Caco-2 (cell line): ENCODE results near the gene PDZD2. TPM values are rescaled to one million over a fixed set of nuclear protein-coding genes. Genes with fewer than 3 reads are reported as not detected.

Source experiments
- BruUV-seq: library from RNA; stranded (reverse); fragments of 400-500 nt; replicated peaks from 2 replicates; lab custom pipeline; 2021; lab: Mats Ljungman, UMichigan
- CTCF ChIA-PET: fragments of 300-600 bp; sonication (Branson Sonifier 250); formaldehyde crosslinking; loops from one replicate; lab custom pipeline; 2022; ENCODE audit warnings: antibody characterized with exemption; lab: Charles Lee
- POLR2A ChIA-PET: fragments of 300-600 bp; sonication (Branson Sonifier 250); formaldehyde crosslinking; loops from one replicate; lab custom pipeline; 2022; ENCODE audit warnings: antibody characterized with exemption; lab: Charles Lee
- DNase-seq, 2 experiments: peaks; one replicate each; pipeline versions ENCODE4 v3.0.0 to v3.0.0-alpha.2; 2020 to 2022
- H3K27me3 ChIP-seq: replicated peaks from 2 replicates; pipeline ENCODE4 v1.6.0; 2011; ENCODE audit warnings: low read length; ENCODE audit not compliant: control insufficient read depth, insufficient read depth
- H3K36me3 ChIP-seq: 2 replicates; pipeline ENCODE4 v1.5.1; 2011; ENCODE audit warnings: low read length; ENCODE audit not compliant: control insufficient read depth, insufficient read depth
- H3K4me1 ChIP-seq: fragments of 250-450 bp; sonication (Bioruptor Pico); 2 replicates; pipeline ENCODE4 v1.5.1; 2020; ENCODE audit warnings: mild to moderate bottlenecking
- H3K4me3 ChIP-seq: 2 replicates; pipeline ENCODE4 v1.5.1; 2011; ENCODE audit warnings: low read depth, mild to moderate bottlenecking, control low read depth, low read length
- H3K9me3 ChIP-seq: fragments of 250-450 bp; sonication (Bioruptor Pico); 2 replicates; pipeline ENCODE4 v1.5.1; 2020; ENCODE audit warnings: mild to moderate bottlenecking, moderate library complexity
- H3K27ac Mint-ChIP-seq: one replicate; pipeline ENCODE4 v1.8.0; 2022; ENCODE audit warnings: mixed read lengths; ENCODE audit not compliant: unreplicated experiment
- H3K27me3 Mint-ChIP-seq: one replicate; pipeline ENCODE4 v1.8.0; 2022; ENCODE audit warnings: mixed read lengths; ENCODE audit not compliant: insufficient read depth, unreplicated experiment
- H3K36me3 Mint-ChIP-seq: one replicate; pipeline ENCODE4 v1.8.0; 2022; ENCODE audit warnings: mild to moderate bottlenecking, mixed read lengths; ENCODE audit not compliant: insufficient read depth, unreplicated experiment
- H3K4me1 Mint-ChIP-seq: one replicate; pipeline ENCODE4 v1.8.0; 2022; ENCODE audit warnings: low read depth, mixed read lengths; ENCODE audit not compliant: unreplicated experiment
- H3K4me3 Mint-ChIP-seq: one replicate; pipeline ENCODE4 v1.8.0; 2022; ENCODE audit warnings: mild to moderate bottlenecking, moderate library complexity, mixed read lengths; ENCODE audit not compliant: unreplicated experiment
- H3K9me3 Mint-ChIP-seq: one replicate; pipeline ENCODE4 v1.8.0; 2022; ENCODE audit warnings: mixed read lengths; ENCODE audit not compliant: unreplicated experiment
- CTCF ChIP-seq, 2 experiments: fragments of 200-600 bp in 1 of 2; IDR thresholded peaks; 1 replicate in 1 of 2; 2 replicates in 1 of 2; pipeline versions ENCODE4 v1.5.1 to v1.8.0; 2011 to 2022; ENCODE audit warnings: antibody characterized with exemption in 1 of 2, control low read depth in 1 of 2, inconsistent platforms in 1 of 2, low read depth in 1 of 2, low read length in 1 of 2, mild to moderate bottlenecking in 1 of 2, moderate library complexity in 1 of 2; ENCODE audit not compliant: insufficient read depth in 1 of 2, severe bottlenecking in 1 of 2, unreplicated experiment in 1 of 2
- intact Hi-C: fragments of 100-400 bp; cut with micrococcal nuclease; formaldehyde crosslinking; loops from one replicate; pipeline ENCODE4 v1.10.0; 2022; ENCODE audit not compliant: unreplicated experiment
- total RNA-seq: library from RNA; stranded (reverse); gene quantifications from 2 replicates; pipeline ENCODE4 v1.2.3, GENCODE V29; 2022

Gene PDZD2
- total RNA-seq, 1 experiment from 2014 or later: 0.16 TPM

- no peak for DNase-seq
- Histone ChIP-seq H3K4me3 (no peak overlapping the region), H3K36me3 (no peaks in the 10 kb centered on the region), H3K27me3 (no peaks in the 10 kb centered on the region), H3K9me3 (no peaks in the 10 kb centered on the region), H3K4me1 (no peaks in the 10 kb centered on the region)
- no peak for TF ChIP-seq CTCF (IDR thresholded peaks at IDR 0.05; ENCODE audit: insufficient read depth in 1 of 2, low read depth in 1 of 2, low read length in 1 of 2, severe bottlenecking in 1 of 2, unreplicated experiment in 1 of 2)
- H3K9me3 Mint-ChIP-seq: peaks cover 10% of the 10 kb centered on the region
- H3K4me1 Mint-ChIP-seq: no peaks in the 10 kb centered on the region
- no peaks in the 10 kb centered on the region for H3K27me3 Mint-ChIP-seq
- no peak overlapping the region for H3K4me3 Mint-ChIP-seq
- ChIA-PET CTCF (no interaction called here), POLR2A (no interaction called here)
- intact Hi-C loops: no loop called here
- BruUV-seq: no TSS peak
- H3K27ac Mint-ChIP-seq: no peak overlapping the region
- no peaks in the 10 kb centered on the region for H3K36me3 Mint-ChIP-seq
Observed at GRCh38 chr5:31692561-31693221, 53.8 kb downstream of the PDZD2 start.

- H3K9me3 Mint-ChIP-seq: no peaks in the 10 kb centered on the region
- no TSS peak for BruUV-seq
- Histone ChIP-seq H3K27me3 (no peaks in the 10 kb centered on the region), H3K36me3 (no peaks in the 10 kb centered on the region), H3K9me3 (no peaks in the 10 kb centered on the region), H3K4me1 (no peaks in the 10 kb centered on the region), H3K4me3 (no peak overlapping the region)
- no peak for TF ChIP-seq CTCF (IDR thresholded peaks at IDR 0.05; ENCODE audit: insufficient read depth in 1 of 2, low read depth in 1 of 2, low read length in 1 of 2, severe bottlenecking in 1 of 2, unreplicated experiment in 1 of 2)
- H3K27ac Mint-ChIP-seq: no peak overlapping the region
- H3K27me3 Mint-ChIP-seq: peaks cover 10% of the 10 kb centered on the region
- no peaks in the 10 kb centered on the region for H3K36me3 Mint-ChIP-seq
- ChIA-PET CTCF (no interaction called here), POLR2A (no interaction called here)
- no peak for DNase-seq
- intact Hi-C loops: no loop called here
- H3K4me3 Mint-ChIP-seq: no peak overlapping the region
- H3K4me1 Mint-ChIP-seq: no peaks in the 10 kb centered on the region
Observed at GRCh38 chr5:31698673-31699072, 59.7 kb downstream of the PDZD2 start.

- CTCF ChIA-PET: no interaction called here
Observed at GRCh38 chr5:31701642-31702299, 62.8 kb downstream of the PDZD2 start.

More at GRCh38 chr5:31701642-31702299, 62.8 kb downstream of the PDZD2 start:
- Mint-ChIP-seq H3K27me3 (peaks cover 16% of the 10 kb centered on the region), H3K36me3 (no peaks in the 10 kb centered on the region), H3K4me1 (no peaks in the 10 kb centered on the region), H3K4me3 (no peak overlapping the region), H3K9me3 (no peaks in the 10 kb centered on the region), H3K27ac (no peak overlapping the region)
- DNase-seq: no peak
- Histone ChIP-seq H3K36me3 (no peaks in the 10 kb centered on the region), H3K9me3 (no peaks in the 10 kb centered on the region), H3K4me3 (no peak overlapping the region), H3K27me3 (no peaks in the 10 kb centered on the region), H3K4me1 (no peaks in the 10 kb centered on the region)
- BruUV-seq: no TSS peak
- POLR2A ChIA-PET: no interaction called here
- TF ChIP-seq CTCF (IDR thresholded peaks at IDR 0.05; ENCODE audit: insufficient read depth in 1 of 2, low read depth in 1 of 2, low read length in 1 of 2, severe bottlenecking in 1 of 2, unreplicated experiment in 1 of 2): no peak
- intact Hi-C loops: no loop called here
